ENCODE data around the gene C1orf50.
"Not testable (repeated sequence)": the region's sequence is repeated elsewhere in the genome, so short reads cannot be mapped to it uniquely, and the experiment has no call there.

The C1orf50 gene

GRCh38 chr1:42807056-42807668 is 40.1 kb downstream of the C1orf50 start:
- DNase-seq: no peak

DNA sequence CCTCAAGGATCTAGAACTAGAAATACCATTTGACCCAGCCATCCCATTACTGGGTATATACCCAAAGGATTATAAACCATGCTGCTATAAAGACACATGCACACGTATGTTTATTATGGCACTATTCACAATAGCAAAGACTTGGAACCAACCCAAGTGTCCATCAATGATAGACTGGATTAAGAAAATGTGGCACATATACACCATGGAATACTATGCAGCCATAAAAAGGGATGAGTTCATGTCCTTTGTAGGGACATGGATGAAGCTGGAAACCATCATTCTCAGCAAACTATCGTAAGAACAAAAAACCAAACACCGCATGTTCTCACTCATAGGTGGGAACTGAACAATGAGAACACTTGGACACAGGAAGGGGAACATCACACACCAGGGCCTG is 47.8 kb downstream of the C1orf50 start:
- not testable (repeated sequence) for DNase-seq

DNA sequence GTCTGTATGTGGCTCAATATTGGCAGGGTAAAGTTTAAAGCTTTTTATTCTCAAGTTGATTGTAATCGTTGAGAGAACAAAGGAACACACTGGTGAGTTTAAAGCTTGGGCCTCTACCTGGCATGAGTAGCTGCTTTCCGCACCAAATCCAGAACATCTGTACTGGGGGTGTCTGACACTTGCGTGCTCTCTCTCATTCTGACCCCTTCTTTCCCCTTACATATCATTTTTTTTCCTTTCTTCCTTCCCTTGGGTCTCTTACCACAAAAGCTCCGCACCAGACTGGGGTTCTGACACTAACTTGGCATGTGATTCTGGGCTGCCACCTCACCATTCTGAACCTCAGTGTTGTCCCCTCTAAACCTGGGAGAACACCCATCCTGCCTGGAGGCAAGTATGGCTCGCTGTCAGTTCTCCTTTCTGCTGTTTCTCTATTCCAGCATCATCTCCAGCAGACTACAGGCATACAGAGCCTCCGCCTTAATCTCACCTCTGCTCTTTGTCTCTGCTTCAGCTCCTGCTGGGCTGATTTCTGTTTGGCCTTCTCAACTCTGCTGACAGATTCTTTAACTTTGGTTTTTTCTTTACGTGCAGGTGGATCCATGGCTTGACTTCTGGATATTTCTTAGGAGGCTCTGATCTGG is 49.0 kb downstream of the C1orf50 start:
- DNase-seq: no peak

GRCh38 chr1:42816585-42817439 is 49.8 kb downstream of the C1orf50 start, which contains the start of the genes ERMAP and SVBP:
TSS of gene ERMAP (plus strand) at chr1:42817122. CDS start at chr1:42830449, 13,327 bp downstream.
TSS of gene SVBP (minus strand) at chr1:42817397. CDS start at chr1:42816544, 853 bp downstream.
- DNase-seq: peak; percentile 55

GRCh38 chr1:42817440-42817767 is 50.4 kb downstream of the C1orf50 start:
- DNase-seq: no peak

- DNase-seq: no peak
Observed at GRCh38 chr1:42817976-42818375, 50.9 kb downstream of the C1orf50 start.

GRCh38 chr1:42820813-42821212 is 53.8 kb downstream of the C1orf50 start:
- no peak for DNase-seq

DNA sequence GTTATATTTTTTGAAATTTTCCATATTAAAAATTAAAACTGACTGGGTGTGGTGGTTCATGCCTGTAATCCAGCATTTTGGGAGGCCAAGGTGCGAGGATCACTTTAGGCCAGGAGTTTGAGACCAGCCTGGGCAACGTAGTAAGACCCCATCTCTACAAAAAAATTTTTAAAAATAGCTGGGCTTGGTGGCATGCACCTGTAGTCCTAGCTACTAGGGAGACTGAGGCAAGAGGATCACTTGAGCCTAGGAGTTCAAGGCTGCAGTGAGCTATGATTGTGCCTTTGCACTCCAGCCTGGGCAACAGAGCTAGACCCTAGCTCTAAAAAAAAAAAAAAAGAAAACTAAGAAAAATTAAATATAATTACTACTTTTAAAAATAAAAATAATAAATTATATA is 54.6 kb downstream of the C1orf50 start:
- DNase-seq: no peak

GRCh38 chr1:42822800-42823392 is 55.8 kb downstream of the C1orf50 start:
- DNase-seq: no peak

- DNase-seq: no peak
Observed at GRCh38 chr1:42824481-42825035, 57.5 kb downstream of the C1orf50 start.

DNA sequence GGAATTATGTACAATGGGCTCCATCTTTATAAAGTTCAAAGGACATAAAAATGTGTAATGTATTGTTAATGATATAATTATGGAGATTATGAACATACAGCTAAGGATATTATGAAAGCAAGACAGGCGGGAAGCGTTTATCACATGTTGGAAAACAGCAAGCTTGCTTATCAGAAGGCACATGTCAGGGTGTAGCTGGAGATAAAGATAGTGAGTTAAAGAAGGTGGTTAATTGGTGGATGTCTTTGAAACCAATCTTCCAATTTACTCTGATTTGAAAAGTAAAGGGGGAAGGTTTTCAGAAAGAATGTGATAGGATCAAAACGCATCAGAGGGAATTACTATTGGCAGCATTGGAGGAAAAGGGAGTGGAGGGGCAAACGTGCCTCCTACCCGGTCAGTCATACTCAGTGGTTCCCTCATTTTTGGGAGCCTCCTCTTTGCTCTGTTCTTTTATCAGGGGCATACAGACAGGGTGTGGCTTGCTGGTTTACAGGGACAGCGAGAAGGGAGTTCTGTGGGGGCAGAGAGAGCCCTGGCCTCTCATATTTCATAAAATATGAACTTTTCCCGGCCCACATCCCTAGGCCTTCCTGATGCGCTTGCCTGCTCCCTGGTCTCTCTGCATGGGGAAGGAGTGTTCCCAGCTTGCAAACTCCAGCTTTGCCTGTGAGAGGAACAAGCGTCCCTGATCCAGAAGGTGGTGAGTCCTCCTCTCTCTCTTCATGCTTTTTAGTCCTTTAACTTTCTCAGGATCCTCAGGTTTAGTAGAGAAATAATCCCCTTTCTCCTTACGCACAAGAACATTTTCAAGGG is 58.2 kb downstream of the C1orf50 start:
- DNase-seq: no peak

Data from NCI-H1417 treated with DMSO at 0.1 percent for 48 hours (cell line).